HepG2 (cell line): ENCODE measurements around the gene VAC14. TPM values are rescaled to one million over a fixed set of nuclear protein-coding genes. Genes with fewer than 3 reads are reported as not detected.
A peak's percentile ranks its signal among the peaks of the same experiment; 100 is the strongest.

Experiments used
- ARID2 ChIP-seq: sonication (generic); formaldehyde crosslinking; IDR thresholded peaks from 2 replicates; pipeline ENCODE4 v1.8.1; 2022; ENCODE audit warnings: mild to moderate bottlenecking, missing genetic modification reagents, borderline replicate concordance
- ATF1 ChIP-seq: IDR thresholded peaks from 2 replicates; pipeline ENCODE4 v1.6.1; 2016; ENCODE audit warnings: mild to moderate bottlenecking, control low read depth
- ERF ChIP-seq: IDR thresholded peaks from 2 replicates; pipeline ENCODE4 v1.6.1; 2018; ENCODE audit warnings: missing biosample characterization, missing genetic modification reagents
- KDM2A ChIP-seq: sonication (generic); formaldehyde crosslinking; IDR thresholded peaks from 2 replicates; pipeline ENCODE4 v1.4.0; 2020; ENCODE audit warnings: low read depth, missing genetic modification reagents, borderline replicate concordance
- KLF6 ChIP-seq: IDR thresholded peaks from 2 replicates; pipeline ENCODE4 v1.8.0; 2016; ENCODE audit warnings: missing biosample characterization, missing genetic modification reagents
- MIER3 ChIP-seq: IDR thresholded peaks from 2 replicates; pipeline ENCODE4 v1.6.1; 2016; ENCODE audit warnings: missing compliant biosample characterization, borderline replicate concordance
- NFATC3 ChIP-seq: sonication (generic); formaldehyde crosslinking; IDR thresholded peaks from 2 replicates; pipeline ENCODE4 v1.5.1; 2020; ENCODE audit warnings: mild to moderate bottlenecking, missing genetic modification reagents
- PHF21A ChIP-seq: sonication (generic); formaldehyde crosslinking; IDR thresholded peaks from 2 replicates; pipeline ENCODE4 v1.5.0; 2020; ENCODE audit warnings: mild to moderate bottlenecking, missing genetic modification reagents
- TMF1 ChIP-seq: sonication (generic); formaldehyde crosslinking; IDR thresholded peaks from 2 replicates; pipeline ENCODE4 v1.8.1; 2022; ENCODE audit warnings: low read depth, missing genetic modification reagents
- ZBTB3 ChIP-seq: sonication (generic); formaldehyde crosslinking; IDR thresholded peaks from 2 replicates; pipeline ENCODE4 v1.4.0; 2020; ENCODE audit warnings: low read depth, mild to moderate bottlenecking, moderate library complexity, missing genetic modification reagents, borderline replicate concordance
- ZBTB4 ChIP-seq: sonication (generic); formaldehyde crosslinking; IDR thresholded peaks from 2 replicates; pipeline ENCODE4 v1.4.0; 2020; ENCODE audit warnings: missing genetic modification reagents, mild to moderate bottlenecking, borderline replicate concordance
- ZBTB46 ChIP-seq: sonication (generic); formaldehyde crosslinking; IDR thresholded peaks from 2 replicates; pipeline ENCODE4 v1.4.0; 2020; ENCODE audit warnings: mild to moderate bottlenecking, missing genetic modification reagents, borderline replicate concordance
- ZMYM3 ChIP-seq: sonication (generic); formaldehyde crosslinking; IDR thresholded peaks from 2 replicates; pipeline ENCODE4 v1.5.1; 2020; ENCODE audit warnings: mild to moderate bottlenecking, missing genetic modification reagents
- ZNF350 ChIP-seq: sonication (generic); formaldehyde crosslinking; IDR thresholded peaks from 2 replicates; pipeline ENCODE4 v1.4.0; 2020; ENCODE audit warnings: mild to moderate bottlenecking, low read depth, missing genetic modification reagents, borderline replicate concordance
- ZNF382 ChIP-seq: sonication (generic); formaldehyde crosslinking; IDR thresholded peaks from 2 replicates; pipeline ENCODE4 v1.5.0; 2020; ENCODE audit warnings: missing genetic modification reagents, mild to moderate bottlenecking, borderline replicate concordance
- ZNF512B ChIP-seq: sonication (generic); formaldehyde crosslinking; IDR thresholded peaks from 2 replicates; pipeline ENCODE4 v1.5.1; 2020; ENCODE audit warnings: missing genetic modification reagents, mild to moderate bottlenecking, borderline replicate concordance
- ZNF558 ChIP-seq: sonication (generic); formaldehyde crosslinking; IDR thresholded peaks from 2 replicates; pipeline ENCODE4 v1.9.0; 2022; ENCODE audit warnings: mild to moderate bottlenecking, missing genetic modification reagents, borderline replicate concordance
- ZNF576 ChIP-seq: sonication (generic); formaldehyde crosslinking; IDR thresholded peaks from 2 replicates; pipeline ENCODE4 v1.4.0; 2020; ENCODE audit warnings: mild to moderate bottlenecking, missing genetic modification reagents
- ZNF782 ChIP-seq: sonication (generic); formaldehyde crosslinking; IDR thresholded peaks from 2 replicates; pipeline ENCODE4 v1.4.0; 2020; ENCODE audit warnings: missing genetic modification reagents, mild to moderate bottlenecking, borderline replicate concordance
- ZSCAN31 ChIP-seq: sonication (generic); formaldehyde crosslinking; IDR thresholded peaks from 2 replicates; pipeline ENCODE4 v1.5.0; 2020; ENCODE audit warnings: low read depth, mild to moderate bottlenecking, missing genetic modification reagents
- polyA plus RNA-seq, 8 experiments: library from polyadenylated mRNA; depleted of rRNA in 3 of 8; stranded (reverse) in 7 of 8; unstranded in 1 of 8; fragments of >200 nt; fragmentation: Illumina TruSeq in 4 of 8; extraction: Trizol in 4 of 8; gene quantifications; 2 replicates each; pipeline versions ENCODE4 v1.2.1 to v1.2.3, GENCODE V29; 2011 to 2016; ENCODE audit warnings: low read depth in 4 of 8, missing spikeins in 1 of 8, mixed read lengths in 1 of 8; ENCODE audit not compliant: insufficient read depth in 1 of 8
- total RNA-seq, 5 experiments: library from RNA; depleted of rRNA; stranded (reverse); fragments of >200 nt; fragmentation: Illumina TruSeq; extraction: Trizol; gene quantifications; 2 replicates each; pipeline ENCODE4 v1.2.3, GENCODE V29; 2016; ENCODE audit warnings: low read depth in 1 of 5

The VAC14 gene
- total and polyA plus RNA-seq, 2 of the 13 experiments (the other 11 are each of a cell fraction or from before 2014, with no cell fraction given): 23.5 to 24.6 TPM

GRCh38 chr16:70685061-70685937, 115.7 kb downstream of the VAC14 start (continued):
- TF ChIP-seq ZBTB46 (CRISPR knock-in tag) (no peak), ZMYM3 (CRISPR knock-in tag) (no peak), ZNF382 (CRISPR knock-in tag) (no peak), ZNF782 (CRISPR knock-in tag) (no peak), ZBTB3 (CRISPR knock-in tag) (0 out of 2 replicates have a peak, but pooled peaks have one; percentile 8), ZBTB4 (CRISPR knock-in tag) (no peak), TMF1 (CRISPR knock-in tag) (no peak), KLF6 (peak; percentile 32; the same call in 1 of the 2 replicates), PHF21A (0 out of 2 replicates have a peak, but pooled peaks have one; percentile 25), ZNF576 (CRISPR knock-in tag) (no peak), ATF1 (CRISPR knock-in tag) (no peak), ERF (CRISPR knock-in tag) (peak; percentile 27; the same call in 1 of the 2 replicates), NFATC3 (CRISPR knock-in tag) (no peak), KDM2A (CRISPR knock-in tag) (peak; percentile 62; the same call in 1 of the 2 replicates), ZNF512B (CRISPR knock-in tag) (no peak), ZNF558 (no peak), ARID2 (0 out of 2 replicates have a peak, but pooled peaks have one; percentile 12), MIER3 (CRISPR knock-in tag) (no peak), ZSCAN31 (CRISPR knock-in tag) (no peak), ZNF350 (no peak)
